ENCODE data around the gene KAZN.

GRCh38 chr1:14828665-14829064 lies 230.2 kb downstream of the KAZN start:
- TF ChIP-seq CTCF (conservative IDR thresholded peaks at IDR 0.05) (no peak), EZH2 (IDR thresholded peaks at IDR 0.05; ENCODE audit: low read depth) (no peak)
